Putamen (tissue), 1 donor: ENCODE data around the gene TMEM171.

Experiments used
- DNase-seq: peaks from one replicate; pipeline ENCODE4 v3.0.0-alpha.2; 2016; ENCODE audit warnings: low spot score

TMEM171 gene

GRCh38 chr5:73119451-73120157 lies 771 bp upstream of the TMEM171 start:
- DNase-seq: no peak

GRCh38 chr5:73121119-73121463 lies 716 bp downstream of the TMEM171 start:
- DNase-seq: no peak

- no peak for DNase-seq
Observed at GRCh38 chr5:73122875-73123810, 2.8 kb downstream of the TMEM171 start.

- no peak for DNase-seq
Observed at GRCh38 chr5:73125289-73125688, 4.9 kb downstream of the TMEM171 start.

DNA sequence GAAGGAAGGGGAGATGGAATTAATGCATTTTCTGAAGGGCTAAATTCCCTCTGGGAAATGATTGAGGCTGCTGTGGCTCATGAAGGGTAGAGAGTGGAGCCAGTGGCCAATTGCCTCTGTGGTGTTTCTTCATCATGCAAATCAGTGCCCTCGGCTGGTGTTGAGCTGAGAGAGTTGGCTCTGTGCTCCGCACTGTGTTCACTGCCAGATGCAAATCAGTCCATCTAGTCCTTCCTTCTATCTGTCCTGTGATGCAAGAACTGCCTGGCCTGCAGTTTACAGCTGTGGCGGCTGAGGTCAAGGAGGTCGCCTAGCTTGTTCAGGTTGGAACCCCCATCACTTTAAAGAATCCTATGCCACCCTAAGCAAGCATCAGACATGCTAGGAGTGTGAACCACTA lies 6.0 kb downstream of the TMEM171 start:
- DNase-seq: peak; percentile 84

DNA sequence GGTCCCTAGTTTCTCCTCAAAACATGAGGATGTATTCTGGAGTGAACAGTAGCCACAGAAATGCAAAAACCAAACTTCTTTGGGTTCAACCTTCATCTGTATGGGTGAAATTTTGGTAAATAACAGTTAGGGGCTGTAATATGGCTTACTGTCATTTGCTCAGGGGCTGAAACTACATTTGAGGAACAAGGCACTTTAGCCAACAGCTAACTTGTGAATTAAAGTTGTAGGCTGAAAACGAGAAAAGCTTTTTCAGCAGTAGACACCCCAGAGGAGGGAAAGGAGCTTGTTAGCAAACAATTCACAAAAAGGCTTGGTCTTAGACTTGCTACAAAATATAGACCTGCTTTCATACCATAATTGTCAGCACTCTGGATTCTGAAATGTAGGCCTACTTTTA lies 6.6 kb downstream of the TMEM171 start:
- DNase-seq: no peak

- DNase-seq: no peak
Observed at GRCh38 chr5:73129143-73129542, 8.8 kb downstream of the TMEM171 start.

DNA sequence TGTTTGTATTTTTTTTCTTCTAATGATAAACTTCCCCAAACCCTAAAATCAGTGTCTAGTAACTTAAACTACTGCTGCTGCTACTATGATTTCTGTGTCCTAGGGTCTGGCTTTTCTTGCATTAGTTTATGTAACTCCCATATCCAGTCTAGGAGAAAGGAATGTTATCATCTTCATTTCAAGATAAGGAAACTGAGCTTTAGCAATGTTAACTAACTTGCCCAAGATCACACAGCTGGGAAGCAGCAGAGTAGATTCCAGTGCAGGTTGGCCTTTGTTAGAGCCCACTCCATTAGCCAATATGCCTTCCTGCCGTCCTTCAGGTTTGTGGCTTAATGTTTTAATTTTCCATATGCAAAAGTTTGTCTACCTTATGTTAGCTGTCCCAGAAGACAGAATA lies 10.4 kb downstream of the TMEM171 start:
- DNase-seq: no peak

GRCh38 chr5:73131711-73132425 lies 11.5 kb downstream of the TMEM171 start:
- no peak for DNase-seq

DNA sequence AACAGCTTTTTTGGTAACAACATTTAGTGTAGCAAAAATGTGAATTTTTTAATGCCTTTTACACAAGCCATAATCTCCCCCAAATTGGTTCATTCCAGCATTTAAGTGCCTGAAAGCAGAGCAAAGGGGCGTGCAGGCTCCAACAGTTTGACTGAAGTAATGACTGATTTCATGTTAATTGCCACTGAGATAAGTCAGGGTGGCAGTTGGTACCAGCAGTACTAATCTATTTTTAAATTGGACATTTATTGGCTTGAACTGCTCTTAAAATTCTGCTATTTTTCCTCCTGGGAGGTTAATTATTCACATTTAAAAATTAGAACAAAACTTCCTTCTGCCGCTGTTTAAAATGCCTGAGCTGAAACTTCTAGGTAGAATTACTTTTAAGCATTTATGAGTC lies 12.4 kb downstream of the TMEM171 start:
- no peak for DNase-seq

GRCh38 chr5:73135021-73135420 lies 14.6 kb downstream of the TMEM171 start:
- no peak for DNase-seq

DNA sequence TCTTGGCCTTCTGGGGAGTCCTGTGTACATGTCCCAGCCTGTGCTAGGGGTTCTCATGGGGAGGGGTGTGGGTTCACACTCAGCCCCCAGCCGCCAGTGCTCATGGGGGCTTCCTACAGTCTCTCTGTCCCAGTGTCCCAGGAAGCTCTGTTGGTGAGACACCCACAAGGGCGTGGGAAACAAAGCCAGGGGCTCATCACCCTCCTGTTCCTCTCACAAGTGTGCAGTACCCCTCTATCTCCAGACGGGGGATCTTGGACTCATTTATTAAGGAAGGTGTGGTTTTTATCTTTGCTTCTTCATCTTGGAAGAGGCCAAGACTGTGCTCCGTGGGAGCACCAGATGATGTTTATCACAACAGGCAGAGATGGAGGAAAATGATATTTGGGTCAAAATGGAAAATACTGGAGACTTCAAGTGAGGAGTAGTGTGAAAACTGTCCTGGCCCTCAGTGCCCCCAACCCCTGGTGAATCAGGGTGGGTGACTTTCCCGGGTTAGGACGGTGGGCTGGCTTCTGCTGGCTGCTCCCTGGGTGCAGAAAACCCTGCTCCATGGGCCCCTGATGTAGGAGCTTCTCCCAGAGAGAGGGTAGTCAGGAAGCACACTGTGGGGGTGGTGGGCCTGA lies 15.2 kb downstream of the TMEM171 start:
- DNase-seq: no peak

- no peak for DNase-seq
Observed at GRCh38 chr5:73136055-73136562, 15.7 kb downstream of the TMEM171 start.

GRCh38 chr5:73137563-73138530 lies 17.5 kb downstream of the TMEM171 start:
- no peak for DNase-seq

DNA sequence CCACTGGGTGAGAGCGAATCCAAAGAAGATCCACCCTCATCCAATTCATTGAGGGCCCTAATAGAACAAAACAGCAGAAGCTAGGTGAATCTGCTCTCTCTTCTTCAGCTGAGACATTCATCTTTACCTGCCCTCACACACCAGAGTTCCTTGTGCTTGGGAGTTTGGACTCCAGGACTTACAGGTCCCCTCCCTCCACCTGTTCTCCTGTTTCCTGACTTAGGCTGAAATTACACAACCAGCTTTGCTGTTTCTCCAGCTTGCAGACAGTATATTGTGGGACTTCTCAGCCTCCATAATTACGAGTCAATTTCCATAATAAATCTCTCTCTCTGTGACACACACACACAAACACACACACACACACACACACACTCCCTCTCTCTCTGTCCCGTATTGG lies 19.1 kb downstream of the TMEM171 start:
- DNase-seq: no peak

DNA sequence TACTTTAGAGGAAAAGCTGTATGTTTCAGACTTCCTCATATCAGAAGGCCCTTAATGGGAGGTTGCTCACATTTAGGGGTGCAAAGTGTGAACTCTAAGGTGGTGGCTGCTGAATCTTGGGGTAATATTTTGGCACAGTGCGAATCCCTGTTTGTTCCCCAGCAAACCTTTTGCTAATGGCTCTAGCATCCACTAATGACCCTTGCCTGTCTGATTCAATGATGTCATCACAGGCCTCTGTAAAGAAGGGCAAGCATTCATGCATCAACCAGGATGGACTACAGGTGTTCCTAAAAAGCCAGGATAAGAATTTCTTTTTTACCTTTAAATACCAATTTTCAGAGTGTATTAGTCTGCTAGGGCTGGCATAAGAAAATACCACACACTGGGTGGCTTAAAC lies 20.4 kb downstream of the TMEM171 start:
- no peak for DNase-seq

DNA sequence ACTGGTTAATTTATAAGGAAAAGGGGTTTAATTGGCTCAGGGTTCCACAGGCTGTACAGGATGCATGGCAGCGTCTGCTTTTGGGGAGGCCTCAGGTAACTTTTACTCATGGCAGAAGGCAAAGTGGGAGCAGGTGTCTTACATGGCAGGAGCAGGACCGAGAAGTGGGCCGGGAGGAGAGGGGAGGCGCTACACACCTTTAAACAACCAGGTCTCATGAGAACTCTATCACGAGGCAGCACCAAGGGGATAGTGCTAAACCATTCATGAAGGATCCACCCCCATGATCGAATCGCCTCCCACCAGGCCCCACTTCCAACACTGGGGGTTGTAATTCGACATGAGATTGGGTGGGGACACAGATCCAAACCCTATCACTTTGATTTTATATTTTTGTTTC lies 21.7 kb downstream of the TMEM171 start:
- no peak for DNase-seq

DNA sequence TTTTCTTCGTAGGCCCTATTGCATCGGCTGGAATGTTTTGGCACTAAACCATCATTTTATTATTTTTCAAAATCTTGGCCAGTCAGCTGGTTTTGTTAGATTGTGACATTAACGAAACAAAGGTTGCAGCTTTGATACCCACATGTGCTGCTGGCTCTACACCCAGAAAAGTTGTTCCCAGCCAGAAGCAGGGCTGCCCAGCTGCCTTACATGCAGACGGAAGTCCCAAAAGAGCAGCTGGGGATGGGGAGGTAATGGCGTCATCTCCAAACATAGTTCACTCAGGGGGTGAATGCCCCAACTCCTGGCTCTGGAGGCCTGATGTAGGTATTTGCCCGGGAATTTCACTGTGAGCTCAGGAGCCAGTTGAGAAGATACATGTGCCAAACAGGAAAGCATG lies 23.3 kb downstream of the TMEM171 start:
- DNase-seq: no peak

DNA sequence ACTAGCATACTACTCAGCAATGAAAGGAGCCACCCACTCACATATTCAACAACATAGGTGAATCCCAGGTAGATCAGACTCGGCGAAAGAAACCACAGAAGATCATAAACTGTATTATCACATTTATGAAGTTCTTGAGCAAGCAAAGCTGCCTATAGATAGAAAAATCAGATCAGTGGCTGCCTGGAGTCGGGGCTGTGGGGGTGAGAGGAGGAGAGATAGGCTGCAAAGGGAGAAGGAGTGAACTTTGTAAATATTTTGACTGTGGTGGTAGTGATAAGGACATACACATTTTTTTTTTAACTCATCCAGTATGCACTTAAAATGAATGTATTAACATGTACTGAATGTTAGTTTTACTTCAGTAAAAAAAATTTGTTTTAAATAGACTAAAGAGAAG lies 29.2 kb downstream of the TMEM171 start:
- no peak for DNase-seq

GRCh38 chr5:73150876-73151275 lies 30.5 kb downstream of the TMEM171 start:
- no peak for DNase-seq
